ENCODE data around the gene TSR2. TPM values are rescaled to one million over a fixed set of nuclear protein-coding genes. Genes with fewer than 3 reads are reported as not detected.
A peak's percentile ranks its signal among the peaks of the same experiment; 100 is the strongest.

Gene TSR2
- total RNA-seq, result 10 to 100 TPM; 38.6 to 39.3 TPM
- long read RNA-seq, donor 1, transcript TSR2-201 (5 exons, 1,534 nt), result major isoform, 30 of 37 reads
- long read RNA-seq, donor 1, partial matches to known transcripts, result 1 of 37 reads
- long read RNA-seq, donor 1, other reads (novel, unspliced or antisense), result 6 of 37 reads
- long read RNA-seq, donor 2, transcript TSR2-201 (5 exons, 1,534 nt), result major isoform, 205 of 228 reads
- long read RNA-seq, donor 2, partial matches to known transcripts, result 5 of 228 reads
- long read RNA-seq, donor 2, other reads (novel, unspliced or antisense), result 18 of 228 reads

- intact Hi-C loops (cut with DNase I), result loop anchor here in 1 of 2 donors (10.0 kb wide), 1 partner anchor 395 kb away; the partner anchor contains the start of gene PHF8
- peak; percentile 92 for DNase-seq (ENCODE audit: low spot score)
Observed at GRCh38 chrX:54439960-54440871, at the start of gene TSR2. TSR2 (plus strand) TSS chrX:54440404; CDS start chrX:54440422, 18 bp downstream.

GRCh38 chrX:54397113-54397512 lies 43.1 kb upstream of the TSR2 start:
- intact Hi-C loops (cut with DNase I), result no loop called here

GRCh38 chrX:54407266-54407665 lies 32.9 kb upstream of the TSR2 start:
- intact Hi-C loops (cut with DNase I), result no loop called here

More at GRCh38 chrX:54397113-54397512, 43.1 kb upstream of the TSR2 start:
- DNase-seq (ENCODE audit: low spot score), result no peak

GRCh38 chrX:54411732-54412131 lies 28.5 kb upstream of the TSR2 start:
- intact Hi-C loops (cut with DNase I), result no loop called here
- no peak for DNase-seq (ENCODE audit: low spot score)

More at GRCh38 chrX:54407266-54407665, 32.9 kb upstream of the TSR2 start:
- DNase-seq (ENCODE audit: low spot score), result no peak

GRCh38 chrX:54413753-54414152 lies 26.5 kb upstream of the TSR2 start:
- DNase-seq (ENCODE audit: low spot score), result no peak
- intact Hi-C loops (cut with DNase I), result no loop called here

- no peak for DNase-seq (ENCODE audit: low spot score)
- intact Hi-C loops (cut with DNase I), result no loop called here
Observed at GRCh38 chrX:54415534-54416350, 24.5 kb upstream of the TSR2 start.

GRCh38 chrX:54416965-54417364 lies 23.2 kb upstream of the TSR2 start:
- DNase-seq (ENCODE audit: low spot score), result no peak
- intact Hi-C loops (cut with DNase I), result no loop called here

GRCh38 chrX:54419559-54420302 lies 20.5 kb upstream of the TSR2 start:
- DNase-seq (ENCODE audit: low spot score), result no peak

GRCh38 chrX:54422168-54422567 lies 18.0 kb upstream of the TSR2 start:
- DNase-seq (ENCODE audit: low spot score), result no peak
- intact Hi-C loops (cut with DNase I), result no loop called here

More at GRCh38 chrX:54419559-54420302, 20.5 kb upstream of the TSR2 start:
- intact Hi-C loops (cut with DNase I), result no loop called here

- intact Hi-C loops (cut with DNase I), result no loop called here
- DNase-seq (ENCODE audit: low spot score), result no peak
Observed at GRCh38 chrX:54423161-54423888, 16.9 kb upstream of the TSR2 start.

GRCh38 chrX:54427837-54428424 lies 12.3 kb upstream of the TSR2 start:
- DNase-seq (ENCODE audit: low spot score), result no peak
- intact Hi-C loops (cut with DNase I), result no loop called here

GRCh38 chrX:54430519-54430918 lies 9.7 kb upstream of the TSR2 start:
- no peak for DNase-seq (ENCODE audit: low spot score)
- intact Hi-C loops (cut with DNase I), result no loop called here

- no peak for DNase-seq (ENCODE audit: low spot score)
- intact Hi-C loops (cut with DNase I), result no loop called here
Observed at GRCh38 chrX:54435121-54435520, 5.1 kb upstream of the TSR2 start.

- no peak for DNase-seq (ENCODE audit: low spot score)
- intact Hi-C loops (cut with DNase I), result loop anchor here in 1 of 2 donors (10.0 kb wide), 1 partner anchor 398 kb away; the partner anchor contains the start of gene PHF8
Observed at GRCh38 chrX:54442790-54443189, 2.6 kb downstream of the TSR2 start.

GRCh38 chrX:54444752-54445151 lies 4.5 kb downstream of the TSR2 start:
- intact Hi-C loops (cut with DNase I), result loop anchor here in 1 of 2 donors (10.0 kb wide), 1 partner anchor 400 kb away; the partner anchor contains the start of gene PHF8

GRCh38 chrX:54446084-54446483 lies 5.9 kb downstream of the TSR2 start:
- DNase-seq (ENCODE audit: low spot score), result no peak
- intact Hi-C loops (cut with DNase I), result loop anchor here in 1 of 2 donors (10.0 kb wide), 1 partner anchor 401 kb away; the partner anchor contains the start of gene PHF8

More at GRCh38 chrX:54444752-54445151, 4.5 kb downstream of the TSR2 start:
- no peak for DNase-seq (ENCODE audit: low spot score)

GRCh38 chrX:54447461-54447860 lies 7.3 kb downstream of the TSR2 start:
- no peak for DNase-seq (ENCODE audit: low spot score)
- intact Hi-C loops (cut with DNase I), result loop anchor here in 1 of 2 donors (10.0 kb wide), 1 partner anchor 403 kb away; the partner anchor contains the start of gene PHF8

All from posterior vena cava (tissue), 2 donors.